ENCODE results near the gene RBCK1. TPM values are rescaled to one million over a fixed set of nuclear protein-coding genes. Genes with fewer than 3 reads are reported as not detected.

The RBCK1 gene
- total and polyA plus RNA-seq, 2 donors (not counting 3 experiments of a cell fraction or from before 2014, with no cell fraction given), result 80.4 to 82.7 TPM

GRCh38 chr20:362271-363254, 45.5 kb upstream of the RBCK1 start:
- dilution Hi-C loops (cut with MboI; ENCODE audit: extremely low pct_ligation_motif_present, low sequenced_read_pairs), result no loop called here
- no peak overlapping the region for H3K27ac ChIP-seq (ENCODE audit: insufficient read depth, low read depth, low read length)
- H3K36me3 ChIP-seq (ENCODE audit: control insufficient read depth in 2 of 2, extremely low read depth in 1 of 2, insufficient read depth in 2 of 2, low read length in 2 of 2), result no peaks in the 10 kb centered on the region
- H3K4me3 ChIP-seq (replicated peaks in 1 of 3; ENCODE audit: insufficient read depth in 1 of 3, low read depth in 1 of 3, low read length in 3 of 3), result no peak overlapping the region
- peak; percentile 84 for FAIRE-seq
- no peaks in the 10 kb centered on the region for H3K9me3 ChIP-seq (replicated peaks; ENCODE audit: control insufficient read depth, insufficient read depth, low read length)
- BruUV-seq (replicated peaks), result no TSS peak
- TF ChIP-seq, protein P1, sequence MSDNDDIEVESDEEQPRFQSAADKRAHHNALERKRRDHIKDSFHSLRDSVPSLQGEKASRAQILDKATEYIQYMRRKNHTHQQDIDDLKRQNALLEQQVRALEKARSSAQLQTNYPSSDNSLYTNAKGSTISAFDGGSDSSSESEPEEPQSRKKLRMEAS (IDR thresholded peaks at IDR 0.05; ENCODE audit: insufficient read depth, insufficient read length), result peak; percentile 96
- TF ChIP-seq FOS (IDR thresholded peaks at IDR 0.05; ENCODE audit: borderline replicate concordance, insufficient read depth, low read length), result no peak
- TF ChIP-seq POLR2AphosphoS5 (IDR thresholded peaks at IDR 0.05; ENCODE audit: insufficient read depth, low read depth, low read length), result peak; percentile 37
- TF ChIP-seq GATA2 (IDR thresholded peaks at IDR 0.05; ENCODE audit: insufficient read depth, insufficient read length, low read depth, low read length), result no peak
- TF ChIP-seq MYC (IDR thresholded peaks at IDR 0.05; ENCODE audit: low read depth, low read length), result peak; percentile 83
- TF ChIP-seq POLR2A (IDR thresholded peaks at IDR 0.05; ENCODE audit: low read depth, low read length), result no peak
- no peak for TF ChIP-seq JUN (IDR thresholded peaks at IDR 0.05; ENCODE audit: borderline replicate concordance, insufficient read depth, insufficient read length, low read depth)
- TF ChIP-seq CTCF (IDR thresholded peaks at IDR 0.05; ENCODE audit: extremely low read depth in 1 of 2, insufficient read depth in 1 of 2, low read depth in 1 of 2, low read length in 2 of 2), result peak in 1 of 2 donors; percentile 39
- TF ChIP-seq EZH2 (IDR thresholded peaks at IDR 0.05; ENCODE audit: borderline replicate concordance, low read depth, low read length, severe bottlenecking), result no peak
- peaks cover 7% of the 10 kb centered on the region for H3K4me1 ChIP-seq (ENCODE audit: control insufficient read depth, extremely low read depth, insufficient read depth, low read length)
- no peaks in the 10 kb centered on the region for H3K9me1 ChIP-seq (replicated peaks; ENCODE audit: control insufficient read depth, extremely low read depth, insufficient read depth, low read length)
- H3K9ac ChIP-seq (replicated peaks; ENCODE audit: extremely low read depth, insufficient read depth, low read length), result no peak overlapping the region
- CTCF ChIA-PET, result interaction anchor here (0.5 to 4.6 kb wide), 21 partner anchors 8 to 116 kb away, joined by 3 to 41 read pairs (median 5); partner anchors contain the start of genes TBC1D20 and TRIB3
- DNase-seq (ENCODE audit: low read depth, low spot score), result peak; percentile 89
- H2AFZ ChIP-seq (ENCODE audit: low read depth, low read length), result peak overlapping the region; percentile 51
- no peaks in the 10 kb centered on the region for H3K27me3 ChIP-seq (ENCODE audit: control insufficient read depth in 2 of 2, insufficient read depth in 2 of 2, low read length in 2 of 2)
- no peaks in the 10 kb centered on the region for H4K20me1 ChIP-seq (replicated peaks; ENCODE audit: control insufficient read depth, extremely low read depth, insufficient read depth, low read length)
- POLR2A ChIA-PET, result interaction anchor here (1.6 to 2.0 kb wide), 2 partner anchors 10 to 15 kb away, joined by 3 to 13 read pairs; no protein-coding TSS in a partner anchor
- no peak overlapping the region for H3K4me2 ChIP-seq (ENCODE audit: insufficient read depth, low read length)
- intact Hi-C loops (cut with micrococcal nuclease), result loop anchor here (1.0 to 2.0 kb wide), 4 partner anchors 10 to 68 kb away; no protein-coding TSS in a partner anchor
- H3K79me2 ChIP-seq (ENCODE audit: control insufficient read depth, insufficient read depth, low read length), result no peaks in the 10 kb centered on the region

Measured in endothelial cell of umbilical vein (primary cell).